GM19463 (cell line): Measurements from ENCODE around the gene INHBA.

Source experiments
- ATAC-seq: cut with Tn5 transposase; IDR thresholded peaks from one replicate; pipeline ENCODE4 v1.9.1; 2021; ENCODE audit warnings: mild to moderate bottlenecking, moderate library complexity; ENCODE audit not compliant: unreplicated experiment

INHBA gene

GRCh38 chr7:41689815-41690214, 13.1 kb downstream of the INHBA start:
- no peak for ATAC-seq

- ATAC-seq, result no peak
These were observed 14.0 kb downstream of the INHBA start for GRCh38 chr7:41688906-41689305.

DNA sequence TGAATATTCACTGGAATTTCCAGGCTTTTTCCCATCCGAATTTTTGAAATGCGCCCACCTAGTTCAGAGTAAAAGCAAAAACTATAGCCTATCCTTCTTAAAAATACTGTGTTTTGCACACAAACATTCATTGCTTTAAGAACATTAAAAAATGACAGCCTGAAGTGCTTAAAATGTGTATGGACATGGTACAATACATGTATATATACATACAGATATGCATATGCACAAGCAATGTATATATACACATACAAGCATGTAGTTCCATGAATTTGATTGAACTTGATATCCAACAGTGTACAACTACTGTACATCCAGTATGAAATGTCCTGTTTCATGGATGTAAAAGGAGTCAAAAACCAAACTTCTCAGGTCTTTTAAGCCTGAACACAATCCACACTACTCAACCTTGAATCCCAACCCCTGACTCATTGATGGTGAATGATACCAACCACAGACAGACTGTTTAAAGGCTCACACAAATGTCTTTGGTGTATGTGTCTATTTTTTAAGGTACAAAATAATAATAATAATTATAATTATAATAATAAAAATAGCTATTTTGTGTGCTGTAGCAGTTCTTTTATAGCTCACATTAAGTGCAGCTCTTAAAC, 14.8 kb downstream of the INHBA start:
- no peak for ATAC-seq

DNA sequence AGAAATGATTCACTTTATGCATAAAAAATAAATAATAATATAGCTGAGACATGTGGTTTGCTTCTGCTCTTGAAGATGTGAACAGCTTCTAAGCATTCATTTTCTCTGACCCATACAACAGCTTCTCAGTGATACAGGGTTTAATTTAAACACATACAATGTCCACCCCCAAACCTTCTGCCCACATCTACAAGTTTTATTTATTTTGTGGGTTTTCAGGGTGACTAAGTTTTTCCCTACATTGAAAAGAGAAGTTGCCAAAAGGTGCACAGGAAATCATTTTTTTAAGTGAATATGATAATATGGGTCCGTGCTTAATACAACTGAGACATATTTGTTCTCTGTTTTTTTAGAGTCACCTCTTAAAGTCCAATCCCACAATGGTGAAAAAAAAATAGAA, 17.2 kb downstream of the INHBA start:
- no peak for ATAC-seq

DNA sequence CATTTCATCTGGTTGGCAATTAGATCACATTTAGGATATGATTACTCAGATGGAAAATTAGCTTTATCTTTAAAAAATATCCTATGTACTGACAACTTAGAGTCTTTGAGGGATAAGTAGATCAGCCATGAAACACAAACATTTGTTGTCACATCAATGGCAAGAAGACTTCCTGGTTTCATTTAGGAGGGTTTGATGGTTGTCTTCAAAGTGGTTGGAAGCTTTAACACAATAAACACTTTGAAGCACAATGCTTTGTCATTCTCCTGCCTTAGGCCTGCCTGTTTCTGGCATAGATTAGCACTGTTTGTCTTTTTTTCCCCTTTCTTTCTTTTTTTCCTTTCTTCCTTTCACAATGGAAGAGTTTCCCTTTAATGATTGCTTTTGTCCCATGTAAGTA, 20.5 kb downstream of the INHBA start:
- no peak for ATAC-seq

- no peak for ATAC-seq
These were observed 23.3 kb downstream of the INHBA start for GRCh38 chr7:41679566-41679965.

DNA sequence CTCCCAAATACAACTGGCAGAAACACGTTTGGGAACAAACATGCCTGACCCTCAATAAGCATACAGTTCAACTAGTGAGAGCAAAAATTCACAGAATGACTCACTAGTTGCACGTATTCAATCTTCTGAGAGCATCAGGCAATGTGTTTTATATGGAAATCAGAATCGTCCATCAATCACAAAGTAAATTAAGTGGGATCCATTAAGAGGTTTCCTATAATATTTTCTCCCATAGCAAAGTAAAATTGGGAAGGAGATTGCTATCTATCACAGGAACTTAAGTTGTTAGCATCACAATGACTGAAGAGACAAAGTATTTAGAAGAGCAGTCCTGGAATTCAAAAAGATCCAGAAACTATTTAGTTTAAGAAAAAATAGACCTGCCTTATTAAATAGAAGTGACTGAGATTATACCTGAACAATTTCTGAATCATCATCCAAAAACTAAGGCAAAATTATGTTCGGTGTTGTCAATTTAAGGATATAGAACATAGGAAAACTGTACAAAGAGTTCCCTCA, 28.3 kb downstream of the INHBA start:
- ATAC-seq, result no peak

GRCh38 chr7:41661596-41661995, 41.3 kb downstream of the INHBA start:
- no peak for ATAC-seq

DNA sequence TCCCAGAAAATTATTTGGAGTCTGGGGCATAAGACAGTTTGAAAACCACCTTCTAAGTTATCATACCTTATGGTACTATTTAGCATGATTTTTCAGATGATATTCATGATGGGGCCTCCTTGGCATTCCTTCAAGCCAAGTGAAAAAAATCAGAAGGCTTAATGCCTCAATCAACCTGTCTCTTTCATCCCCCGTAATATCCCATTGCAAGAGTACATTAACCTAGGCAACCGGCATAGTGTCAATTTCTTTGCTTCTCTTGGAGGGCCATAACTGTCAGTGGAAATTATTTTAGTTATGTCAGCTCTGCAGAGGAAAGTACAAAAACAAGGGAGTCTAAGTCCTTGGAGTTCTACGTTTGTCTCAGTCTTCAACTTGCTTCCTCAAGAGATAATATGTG, 43.4 kb downstream of the INHBA start:
- ATAC-seq, result no peak

DNA sequence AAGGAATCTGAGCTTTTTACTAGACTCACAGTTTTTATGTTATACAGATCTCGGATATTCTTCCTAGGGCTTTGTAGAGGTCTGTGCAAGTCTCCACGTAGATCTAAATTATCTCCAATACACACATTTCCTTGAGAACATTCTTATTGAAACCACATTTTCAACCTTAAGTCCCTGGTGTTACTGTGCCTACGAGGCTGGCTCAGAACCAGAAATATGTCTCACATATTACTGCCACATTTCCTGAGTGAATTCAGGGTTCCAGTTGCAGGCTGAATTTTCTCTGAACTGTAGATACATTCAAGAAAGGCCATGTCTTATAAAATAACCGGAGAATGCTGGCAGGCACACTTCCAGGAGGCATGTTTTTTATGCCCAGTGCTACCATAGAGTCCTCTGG, 46.5 kb downstream of the INHBA start:
- ATAC-seq, result no peak

DNA sequence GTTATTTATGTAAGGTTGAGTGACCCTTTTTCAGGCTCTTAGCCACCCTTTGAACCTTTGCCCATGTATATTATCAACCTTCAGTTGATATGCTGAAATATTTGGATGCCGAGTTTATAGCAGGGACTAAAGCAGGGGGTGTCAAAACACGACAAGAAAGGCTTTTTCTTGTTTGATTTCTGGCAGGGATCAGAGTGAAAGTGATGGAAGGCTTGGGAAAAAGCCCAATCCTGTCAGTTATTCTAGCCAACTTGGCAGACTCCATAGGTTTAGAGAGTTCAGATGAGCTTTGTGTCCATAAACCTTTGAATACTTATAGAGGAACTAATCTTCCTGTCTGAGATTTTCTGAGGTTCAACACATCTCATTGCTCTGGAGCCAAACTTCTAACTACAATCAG, 47.5 kb downstream of the INHBA start:
- ATAC-seq, result no peak

DNA sequence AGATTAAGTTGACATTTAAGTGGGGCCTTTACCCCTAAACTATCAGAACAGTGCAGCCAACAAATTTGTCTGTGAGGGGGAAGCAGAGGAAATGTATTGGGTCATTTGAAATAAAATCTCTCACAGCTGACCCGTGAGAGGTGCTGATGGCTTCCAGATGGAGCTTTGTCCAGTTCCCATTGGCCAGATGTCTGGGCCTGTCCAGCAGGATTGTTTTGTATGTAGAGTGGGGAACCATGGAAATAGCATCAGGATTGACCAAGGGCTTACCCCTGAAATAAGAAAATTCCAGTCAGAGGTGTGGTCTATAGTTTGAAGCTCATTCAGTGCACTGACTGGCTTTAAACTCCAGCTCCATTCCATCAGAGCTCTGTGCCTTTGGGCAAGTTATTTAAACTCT, 50.6 kb downstream of the INHBA start:
- no peak for ATAC-seq

GRCh38 chr7:41648501-41648900, 54.4 kb downstream of the INHBA start:
- ATAC-seq, result no peak

GRCh38 chr7:41643616-41644015, 59.3 kb downstream of the INHBA start:
- ATAC-seq, result no peak

- ATAC-seq, result no peak
These were observed 61.2 kb downstream of the INHBA start for GRCh38 chr7:41641665-41642014.

- no peak for ATAC-seq
These were observed 61.8 kb downstream of the INHBA start for GRCh38 chr7:41641011-41641664.

GRCh38 chr7:41640487-41640886, 62.4 kb downstream of the INHBA start:
- ATAC-seq, result no peak

GRCh38 chr7:41637049-41637448, 65.8 kb downstream of the INHBA start:
- no peak for ATAC-seq
